GM18861 (cell line): ENCODE results near the gene IL17REL.

Source experiments
- ATAC-seq: cut with Tn5 transposase; IDR thresholded peaks from one replicate; pipeline ENCODE4 v1.9.1; 2021; ENCODE audit not compliant: unreplicated experiment

The IL17REL gene

GRCh38 chr22:50046481-50047245 is 34.1 kb upstream of the IL17REL start:
- no peak for ATAC-seq

DNA sequence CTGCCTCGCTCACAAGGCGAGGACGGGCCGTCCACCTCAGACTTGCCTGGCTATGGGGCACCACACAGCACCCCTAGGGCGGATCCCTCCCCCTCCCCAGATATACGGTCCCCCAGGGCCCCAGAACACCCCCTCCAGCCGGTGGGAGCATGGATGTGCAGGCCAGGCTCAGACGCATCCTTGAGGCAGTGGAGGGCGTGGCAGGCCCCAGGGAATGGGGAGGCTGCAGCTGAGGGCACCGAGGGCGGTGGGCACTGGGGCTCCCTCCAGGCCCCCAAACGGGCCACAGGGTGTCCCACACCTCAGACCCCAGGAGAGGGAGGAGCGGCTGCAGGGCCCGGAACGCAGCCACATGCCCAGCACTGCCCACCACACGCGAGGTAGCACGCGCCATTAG is 33.5 kb upstream of the IL17REL start:
- no peak for ATAC-seq

GRCh38 chr22:50045211-50046018 is 32.9 kb upstream of the IL17REL start:
- no peak for ATAC-seq

- no peak for ATAC-seq
These were observed 32.0 kb upstream of the IL17REL start for GRCh38 chr22:50044485-50045118.

- ATAC-seq = no peak
These were observed 28.9 kb upstream of the IL17REL start for GRCh38 chr22:50041361-50042065.

- ATAC-seq = no peak
These were observed 28.2 kb upstream of the IL17REL start for GRCh38 chr22:50040717-50041116.

- ATAC-seq = no peak
These were observed 27.3 kb upstream of the IL17REL start for GRCh38 chr22:50039669-50040443.

DNA sequence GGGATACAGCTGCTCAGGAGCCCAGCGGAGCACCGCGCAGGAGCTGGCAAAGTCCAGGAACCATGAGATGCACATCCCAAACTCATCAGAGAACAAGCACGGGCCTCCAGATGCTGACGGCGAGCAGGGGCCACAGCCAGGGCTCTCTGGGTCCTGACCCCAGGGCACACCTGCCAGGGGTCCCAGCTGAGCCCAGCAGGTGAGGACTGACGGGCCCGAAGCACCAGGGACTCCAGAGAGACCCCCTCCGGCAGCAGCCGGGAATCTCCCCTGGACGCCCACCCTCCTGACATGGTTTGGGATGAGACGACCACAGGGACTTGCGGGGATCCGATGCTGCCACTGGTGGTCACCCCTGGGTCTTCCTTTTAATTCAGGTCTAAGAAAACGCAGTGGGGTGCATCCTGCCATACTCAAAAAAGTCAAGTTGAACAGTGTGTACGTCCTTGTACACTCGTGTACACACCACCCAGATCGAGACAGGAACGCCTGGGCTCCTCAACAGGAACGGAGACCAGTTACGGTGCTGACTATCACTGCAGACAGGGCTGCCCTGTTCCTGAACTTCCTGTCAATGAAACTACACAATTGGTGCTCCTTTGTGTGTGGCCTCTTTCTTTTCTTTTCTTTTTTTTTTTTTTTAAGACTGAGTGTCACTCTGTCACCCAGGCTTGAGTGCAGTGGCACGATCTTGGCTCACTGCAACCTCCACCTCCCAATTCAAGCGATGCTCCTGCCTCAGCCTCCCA is 23.6 kb upstream of the IL17REL start:
- no peak for ATAC-seq

- ATAC-seq = no peak
These were observed 22.7 kb upstream of the IL17REL start for GRCh38 chr22:50035131-50035881.

DNA sequence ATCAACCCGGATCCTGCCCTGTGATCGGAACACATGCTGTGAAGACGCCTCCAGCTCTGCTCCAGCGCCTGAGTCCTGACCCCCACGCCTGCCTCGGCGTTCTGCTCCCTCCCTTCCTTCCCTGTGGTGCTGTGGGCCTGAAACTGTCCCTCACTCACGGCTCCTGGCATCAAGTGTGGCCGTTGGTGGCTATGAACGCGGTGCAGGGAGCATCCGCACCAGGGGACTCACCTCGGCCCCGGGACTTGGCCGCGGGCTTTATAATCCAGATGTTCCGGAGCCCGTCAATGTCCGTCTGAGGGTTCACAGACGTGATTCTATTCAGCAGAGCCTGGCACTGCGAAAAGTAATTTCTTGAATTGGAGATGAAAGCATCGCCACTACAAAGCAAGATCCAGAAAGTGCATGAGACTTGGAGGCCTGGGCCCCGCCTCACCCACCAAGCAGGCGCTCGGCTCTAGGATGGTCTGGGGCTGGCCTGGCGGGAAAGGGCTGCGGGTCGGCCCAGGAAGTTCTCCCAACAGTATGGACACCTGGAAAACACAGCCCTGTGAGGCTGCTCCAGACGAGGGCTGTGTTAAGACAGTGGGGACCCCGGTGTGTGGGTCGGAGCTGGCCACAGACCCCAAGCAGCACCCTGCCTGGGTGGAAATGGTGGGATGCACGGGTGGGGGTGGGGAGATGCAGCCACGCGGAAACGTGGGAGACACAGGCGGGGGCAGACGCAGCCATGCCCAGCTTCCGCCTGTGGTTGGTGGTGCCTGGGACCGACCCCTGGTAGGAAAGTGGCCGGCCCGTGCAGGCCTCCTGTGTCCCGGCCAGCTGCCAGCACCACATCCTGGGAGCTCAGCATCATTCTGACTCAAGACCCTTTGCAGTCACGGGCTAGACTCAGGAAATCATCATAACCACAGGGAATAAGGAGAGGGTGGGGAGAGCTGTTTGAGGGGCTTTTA is 21.8 kb upstream of the IL17REL start:
- no peak for ATAC-seq

- no peak for ATAC-seq
These were observed 20.5 kb upstream of the IL17REL start for GRCh38 chr22:50032941-50033601.

- no peak for ATAC-seq
These were observed 19.7 kb upstream of the IL17REL start for GRCh38 chr22:50032109-50032871.

GRCh38 chr22:50031189-50032091 is 18.9 kb upstream of the IL17REL start:
- ATAC-seq = no peak

GRCh38 chr22:50030297-50031188 is 18.0 kb upstream of the IL17REL start:
- no peak for ATAC-seq
